Stomach smooth muscle (tissue), 2 donors: Measurements from ENCODE around the gene HSPA14.
"Not testable (repeated sequence)": the region's sequence is repeated elsewhere in the genome, so short reads cannot be mapped to it uniquely, and the experiment has no call there.

Experiments
- H3K27ac ChIP-seq: one replicate; pipeline ENCODE4 v1.7.0; 2013; ENCODE audit warnings: mild to moderate bottlenecking, low read length, inconsistent platforms
- H3K27me3 ChIP-seq, 2 donors: one replicate each; pipeline ENCODE4 v1.7.0; 2013; ENCODE audit warnings: low read length in 2 of 2; ENCODE audit not compliant: insufficient read depth in 2 of 2, control insufficient read depth in 1 of 2
- H3K36me3 ChIP-seq, 2 donors: one replicate each; pipeline ENCODE4 v1.7.0; 2013; ENCODE audit warnings: low read length in 2 of 2; ENCODE audit not compliant: control insufficient read depth in 2 of 2, insufficient read depth in 2 of 2
- H3K4me1 ChIP-seq: one replicate; pipeline ENCODE4 v1.7.0; 2013; ENCODE audit warnings: low read length; ENCODE audit not compliant: control insufficient read depth, insufficient read depth
- H3K4me3 ChIP-seq, 2 donors: one replicate each; pipeline ENCODE4 v1.7.0; 2013; ENCODE audit warnings: low read length in 2 of 2
- H3K9ac ChIP-seq, 2 donors: one replicate each; pipeline ENCODE4 v1.7.0; 2013; ENCODE audit warnings: low read length in 2 of 2, mild to moderate bottlenecking in 1 of 2
- H3K9me3 ChIP-seq, 2 donors: one replicate each; pipeline ENCODE4 v1.7.0; 2013; ENCODE audit warnings: low read length in 2 of 2; ENCODE audit not compliant: control insufficient read depth in 2 of 2
- donor health status: healthy.
- donor health status: Pancreatic carcinoma.

Gene HSPA14

DNA sequence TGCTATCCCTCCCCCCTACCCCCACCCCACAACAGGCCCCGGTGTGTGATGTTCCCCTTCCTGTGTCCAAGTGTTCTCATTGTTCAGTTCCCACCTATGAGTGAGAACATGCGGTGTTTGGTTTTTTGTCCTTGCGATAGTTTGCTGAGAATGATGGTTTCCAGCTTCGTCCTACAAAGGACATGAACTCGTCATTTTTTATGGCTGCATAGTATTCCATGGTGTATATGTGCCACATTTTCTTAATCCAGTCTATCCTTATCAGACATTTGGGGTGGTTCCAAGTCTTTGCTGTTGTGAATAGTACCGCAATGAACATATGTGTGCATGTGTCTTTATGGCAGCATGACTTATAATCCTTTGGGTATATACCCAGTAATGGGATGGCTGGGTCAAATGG, 26.4 kb downstream of the HSPA14 start:
- H3K27ac ChIP-seq, H3K9me3 ChIP-seq, H3K4me1 ChIP-seq, H3K9ac ChIP-seq, H3K27me3 ChIP-seq, H3K4me3 ChIP-seq: not testable (repeated sequence)
- H3K36me3 ChIP-seq = peaks cover 7 to 17% of the 10 kb centered on the region in 2 donors

GRCh38 chr10:14864871-14865270, 26.8 kb downstream of the HSPA14 start:
- H3K27ac ChIP-seq, H3K4me3 ChIP-seq: not testable (repeated sequence)

GRCh38 chr10:14873090-14873760, 35.1 kb downstream of the HSPA14 start:
- H3K4me1 ChIP-seq = no peaks in the 10 kb centered on the region
- H3K4me3 ChIP-seq = no peak overlapping the region
- H3K36me3 ChIP-seq = peaks cover 5 to 8% of the 10 kb centered on the region in 2 donors
- H3K9ac ChIP-seq = no peak overlapping the region
- no peak overlapping the region for H3K27ac ChIP-seq
- no peaks in the 10 kb centered on the region for H3K27me3 ChIP-seq
- H3K9me3 ChIP-seq = no peaks in the 10 kb centered on the region

More at GRCh38 chr10:14864871-14865270, 26.8 kb downstream of the HSPA14 start:
- not testable (repeated sequence) for H3K9ac ChIP-seq, H3K27me3 ChIP-seq, H3K9me3 ChIP-seq, H3K4me1 ChIP-seq
- peaks cover 11 to 17% of the 10 kb centered on the region in 2 donors for H3K36me3 ChIP-seq

DNA sequence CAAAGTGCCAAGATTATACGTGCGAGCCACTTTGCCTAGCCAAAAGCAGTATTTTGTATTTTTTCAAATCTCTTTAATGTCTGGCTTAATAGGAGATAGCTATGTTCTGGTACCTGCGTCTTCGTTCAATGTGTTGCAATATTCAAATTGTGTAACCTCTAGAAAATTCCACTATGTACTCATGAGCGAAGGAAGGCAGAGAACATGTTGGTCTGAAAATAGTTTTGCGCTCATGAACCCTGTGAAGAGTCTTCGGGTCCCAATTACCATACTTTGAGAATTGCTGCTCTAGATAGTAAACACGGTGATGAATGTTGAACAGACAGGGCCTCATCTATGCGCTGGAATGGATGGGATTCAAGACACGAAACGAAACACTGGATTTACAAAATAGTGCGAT, 37.8 kb downstream of the HSPA14 start:
- H3K9me3 ChIP-seq = no peaks in the 10 kb centered on the region
- H3K9ac ChIP-seq = no peak overlapping the region
- no peak overlapping the region for H3K4me3 ChIP-seq
- peaks cover 0 to 3% of the 10 kb centered on the region in 2 donors for H3K36me3 ChIP-seq
- peaks cover 9% of the 10 kb centered on the region for H3K4me1 ChIP-seq
- H3K27me3 ChIP-seq = no peaks in the 10 kb centered on the region
- no peak overlapping the region for H3K27ac ChIP-seq

GRCh38 chr10:14876764-14877163, 38.7 kb downstream of the HSPA14 start:
- Histone ChIP-seq H3K27ac (no peak overlapping the region), H3K4me3 (no peak overlapping the region)

DNA sequence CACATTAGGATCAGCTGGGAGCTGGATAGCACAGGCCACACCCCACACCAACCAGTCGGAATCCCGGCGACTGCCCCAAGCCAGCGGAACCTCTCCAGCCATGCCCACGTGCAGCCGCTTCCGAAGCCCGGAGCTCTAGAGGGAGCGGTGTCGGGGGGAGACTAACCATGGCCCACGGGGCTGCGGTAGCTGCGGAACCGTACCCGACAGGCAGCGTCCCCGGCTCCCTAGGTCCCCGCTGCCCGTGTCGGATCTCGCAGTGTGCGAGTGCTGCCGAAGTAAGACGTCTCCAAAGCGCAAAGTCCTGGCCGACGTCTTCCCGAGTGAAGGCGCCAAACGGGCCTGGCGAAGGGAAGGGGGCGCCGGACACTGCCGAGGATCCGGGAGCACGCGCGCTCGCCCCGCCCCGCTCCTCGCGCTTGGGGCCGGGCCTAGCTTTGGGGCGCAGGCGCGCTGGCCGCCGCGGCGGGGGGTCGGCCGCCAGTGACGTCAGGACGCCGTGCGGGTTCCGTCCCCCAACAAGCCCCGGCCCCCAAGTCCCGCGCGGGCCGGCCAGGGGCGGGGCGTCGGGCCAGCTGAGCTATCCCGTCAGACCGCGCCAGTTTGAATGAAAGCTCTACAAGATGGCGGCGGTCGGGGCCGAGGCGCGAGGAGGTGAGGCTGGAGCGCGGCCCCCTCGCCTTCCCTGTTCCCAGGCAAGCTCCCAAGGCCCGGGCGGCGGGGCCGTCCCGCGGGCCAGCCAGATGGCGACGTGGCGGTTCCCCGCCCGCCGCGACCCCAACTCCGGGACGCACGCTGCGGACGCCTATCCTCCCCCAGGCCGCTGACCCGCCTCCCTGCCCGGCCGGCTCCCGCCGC, 40.4 kb downstream of the HSPA14 start, which contains the start of gene SUV39H2:
SUV39H2 (plus strand) TSS at position 601 of the 858 bp plus-strand sequence; CDS start at position 624, 23 bp downstream.
- Histone ChIP-seq H3K27ac (peak within 1 kb of the TSS; percentile 71), H3K9ac (peak within 1 kb of the TSS; percentile 80 to 92), H3K4me1 (peaks cover 9% of the 10 kb centered on the region), H3K9me3 (no peaks in the 10 kb centered on the region), H3K36me3 (no peaks in the 10 kb centered on the region), H3K4me3 (peak within 1 kb of the TSS; percentile 93 to 94), H3K27me3 (no peaks in the 10 kb centered on the region)

More at GRCh38 chr10:14876764-14877163, 38.7 kb downstream of the HSPA14 start:
- Histone ChIP-seq H3K9me3 (no peaks in the 10 kb centered on the region), H3K27me3 (no peaks in the 10 kb centered on the region), H3K36me3 (no peaks in the 10 kb centered on the region), H3K4me1 (peaks cover 9% of the 10 kb centered on the region), H3K9ac (peak overlapping the region in 1 of 2 donors; percentile 92)

GRCh38 chr10:14879124-14879927, 41.2 kb downstream of the HSPA14 start:
- H3K4me1 ChIP-seq = peaks cover 9% of the 10 kb centered on the region
- peak overlapping the region; percentile 70 to 71 for H3K9ac ChIP-seq
- H3K27me3 ChIP-seq = no peaks in the 10 kb centered on the region
- H3K4me3 ChIP-seq = peak overlapping the region; percentile 82 to 93
- peak overlapping the region; percentile 49 for H3K27ac ChIP-seq
- H3K36me3 ChIP-seq = no peaks in the 10 kb centered on the region
- no peaks in the 10 kb centered on the region for H3K9me3 ChIP-seq

- H3K4me1 ChIP-seq = peaks cover 9% of the 10 kb centered on the region
- no peaks in the 10 kb centered on the region for H3K27me3 ChIP-seq
- H3K9ac ChIP-seq = peak overlapping the region; percentile 70 to 71
- H3K4me3 ChIP-seq = peak overlapping the region in 1 of 2 donors; percentile 93
- no peaks in the 10 kb centered on the region for H3K9me3 ChIP-seq
- H3K27ac ChIP-seq = no peak overlapping the region
- no peaks in the 10 kb centered on the region for H3K36me3 ChIP-seq
Observed at GRCh38 chr10:14879928-14880193, 41.8 kb downstream of the HSPA14 start.

GRCh38 chr10:14880229-14880628, 42.1 kb downstream of the HSPA14 start:
- peak overlapping the region in 1 of 2 donors; percentile 93 for H3K4me3 ChIP-seq
- no peak overlapping the region for H3K27ac ChIP-seq
- no peaks in the 10 kb centered on the region for H3K27me3 ChIP-seq
- H3K36me3 ChIP-seq = no peaks in the 10 kb centered on the region
- no peaks in the 10 kb centered on the region for H3K9me3 ChIP-seq
- H3K9ac ChIP-seq = no peak overlapping the region
- H3K4me1 ChIP-seq = peaks cover 9% of the 10 kb centered on the region

- Histone ChIP-seq H3K9ac (no peak overlapping the region), H3K36me3 (no peaks in the 10 kb centered on the region), H3K27me3 (no peaks in the 10 kb centered on the region), H3K27ac (no peak overlapping the region), H3K4me1 (peaks cover 9% of the 10 kb centered on the region), H3K9me3 (no peaks in the 10 kb centered on the region), H3K4me3 (no peak overlapping the region)
Observed at GRCh38 chr10:14884082-14884481, 46.0 kb downstream of the HSPA14 start.
